IPS DF 4.7 (cell line): ENCODE results near the gene PSG1.
"Not testable (repeated sequence)": the region's sequence is repeated elsewhere in the genome, so short reads cannot be mapped to it uniquely, and the experiment has no call there.

Source experiments
- DNase-seq: peaks from one replicate; pipeline ENCODE4 v3.0.0-alpha.2; 2013; ENCODE audit warnings: low spot score; ENCODE audit errors: extremely low read depth

The PSG1 gene

GRCh38 chr19:42879613-42880012, at the start of gene PSG1:
PSG1 (minus strand) TSS chr19:42879713; CDS start chr19:42879581, 132 bp downstream.
- DNase-seq = no peak

- DNase-seq = no peak
Observed at GRCh38 chr19:42928896-42929295, 49.4 kb upstream of the PSG1 start.

GRCh38 chr19:42926781-42927180, 47.3 kb upstream of the PSG1 start:
- DNase-seq = no peak

- DNase-seq = not testable (repeated sequence)
Observed at GRCh38 chr19:42923106-42923505, 43.6 kb upstream of the PSG1 start.

GRCh38 chr19:42920971-42921370, 41.5 kb upstream of the PSG1 start:
- not testable (repeated sequence) for DNase-seq

GRCh38 chr19:42919757-42920079, 40.2 kb upstream of the PSG1 start:
- DNase-seq = no peak

- not testable (repeated sequence) for DNase-seq
Observed at GRCh38 chr19:42919070-42919756, 39.7 kb upstream of the PSG1 start.

- DNase-seq = not testable (repeated sequence)
Observed at GRCh38 chr19:42918377-42919069, 39.0 kb upstream of the PSG1 start.

- not testable (repeated sequence) for DNase-seq
Observed at GRCh38 chr19:42917634-42918033, 38.1 kb upstream of the PSG1 start, which contains the start of gene PSG6. PSG6 (minus strand) TSS chr19:42917894; CDS start chr19:42917792, 102 bp downstream.

GRCh38 chr19:42916931-42917330, 37.4 kb upstream of the PSG1 start:
- not testable (repeated sequence) for DNase-seq

- not testable (repeated sequence) for DNase-seq
Observed at GRCh38 chr19:42913516-42913915, 34.0 kb upstream of the PSG1 start.

GRCh38 chr19:42912941-42913340, 33.4 kb upstream of the PSG1 start:
- DNase-seq = not testable (repeated sequence)

- not testable (repeated sequence) for DNase-seq
Observed at GRCh38 chr19:42911731-42912130, 32.2 kb upstream of the PSG1 start.

- not testable (repeated sequence) for DNase-seq
Observed at GRCh38 chr19:42906162-42906561, 26.6 kb upstream of the PSG1 start.

GRCh38 chr19:42900561-42900960, 21.0 kb upstream of the PSG1 start:
- not testable (repeated sequence) for DNase-seq

GRCh38 chr19:42899674-42900073, 20.2 kb upstream of the PSG1 start:
- not testable (repeated sequence) for DNase-seq

GRCh38 chr19:42899110-42899509, 19.6 kb upstream of the PSG1 start:
- DNase-seq = not testable (repeated sequence)

- DNase-seq = not testable (repeated sequence)
Observed at GRCh38 chr19:42898656-42899055, 19.1 kb upstream of the PSG1 start.

- not testable (repeated sequence) for DNase-seq
Observed at GRCh38 chr19:42897729-42898128, 18.2 kb upstream of the PSG1 start.

GRCh38 chr19:42890446-42890845, 10.9 kb upstream of the PSG1 start:
- not testable (repeated sequence) for DNase-seq

GRCh38 chr19:42887876-42888445, 8.4 kb upstream of the PSG1 start:
- DNase-seq = not testable (repeated sequence)

- DNase-seq = not testable (repeated sequence)
Observed at GRCh38 chr19:42882730-42883129, 3.2 kb upstream of the PSG1 start.
